ENCODE measurements around the gene KCNC3. TPM values are rescaled to one million over a fixed set of nuclear protein-coding genes. Genes with fewer than 3 reads are reported as not detected.

The KCNC3 gene
- total and polyA plus RNA-seq, 2 of the 4 experiments (the other 2 are of a cell fraction): 0.07 TPM; not detected in 1

- Histone ChIP-seq H3K27me3 (ENCODE audit: control insufficient read depth, insufficient read depth, low read length) (peaks cover 34% of the 10 kb centered on the region), H3K23ac (ENCODE audit: low read depth, low read length) (no peak overlapping the region), H2AK9ac (replicated peaks; ENCODE audit: low read depth, low read length, poor library complexity) (no peak overlapping the region), H3K4me1 (ENCODE audit: control insufficient read depth, insufficient read depth, low read length) (no peaks in the 10 kb centered on the region), H3K4me2 (ENCODE audit: low read depth, low read length) (no peak overlapping the region), H4K8ac (ENCODE audit: low read depth in 2 of 2, low read length in 2 of 2) (no peak overlapping the region), H3K4ac (ENCODE audit: low read depth, low read length) (no peak overlapping the region), H2BK120ac (ENCODE audit: low read depth, low read length) (no peak overlapping the region), H4K91ac (ENCODE audit: insufficient read depth, low read depth, low read length) (no peak overlapping the region), H2AFZ (replicated peaks; ENCODE audit: low read length, poor library complexity) (no peak overlapping the region), H3K18ac (ENCODE audit: low read depth, low read length) (no peak overlapping the region), H4K5ac (ENCODE audit: low read depth, low read length) (no peak overlapping the region), H3K79me1 (ENCODE audit: low read depth in 1 of 2, low read length in 2 of 2) (no peaks in the 10 kb centered on the region), H3K9ac (ENCODE audit: low read depth, low read length) (no peak overlapping the region), H2BK20ac (ENCODE audit: low read depth, low read length) (no peak overlapping the region), H2BK5ac (ENCODE audit: low read depth, low read length, poor library complexity, severe bottlenecking) (no peak overlapping the region), H3K56ac (ENCODE audit: extremely low read depth, insufficient read depth, low read length) (no peak overlapping the region), H3K14ac (replicated peaks; ENCODE audit: low read depth, low read length) (no peak overlapping the region), H3K9me3 (ENCODE audit: control insufficient read depth, insufficient read depth, low read length) (no peaks in the 10 kb centered on the region), H3K36me3 (ENCODE audit: control insufficient read depth, insufficient read depth, low read length) (no peaks in the 10 kb centered on the region), H3K4me3 (ENCODE audit: insufficient read depth, low read depth, low read length) (no peak overlapping the region), H2BK15ac (ENCODE audit: low read depth, low read length) (no peak overlapping the region), H3K27ac (ENCODE audit: insufficient read depth, low read length) (no peak overlapping the region), H3K9me1 (ENCODE audit: insufficient read depth, low read length) (no peaks in the 10 kb centered on the region), H2AK5ac (ENCODE audit: low read depth, low read length) (no peak overlapping the region), H4K20me1 (ENCODE audit: insufficient read depth, low read length) (no peaks in the 10 kb centered on the region)
- BruUV-seq (replicated peaks): no TSS peak
- POLR2A ChIA-PET (ENCODE audit: unreplicated experiment): no interaction called here
- DNase-seq (no peak), ATAC-seq (ENCODE audit: low read depth) (no peak)
- CTCF ChIA-PET: no interaction called here
- dilution Hi-C loops (cut with HindIII; ENCODE audit: low sequenced_read_pairs, unreplicated experiment) (no loop called here), in situ Hi-C loops (cut with MboI; ENCODE audit: low sequenced_read_pairs) (no loop called here), intact Hi-C loops (cut with micrococcal nuclease) (no loop called here)
- TF ChIP-seq SMC3 (IDR thresholded peaks at IDR 0.05; ENCODE audit: low read depth, low read length) (no peak), RAD21 (IDR thresholded peaks at IDR 0.05; ENCODE audit: low read length) (no peak), MXI1 (IDR thresholded peaks at IDR 0.05; ENCODE audit: borderline replicate concordance, low read depth, low read length) (no peak), CTCF (conservative IDR thresholded peaks at IDR 0.05; ENCODE audit: low read depth, low read length) (no peak), MAFK (IDR thresholded peaks at IDR 0.05; ENCODE audit: low read depth, low read length) (no peak), BHLHE40 (IDR thresholded peaks at IDR 0.05; ENCODE audit: low read depth, low read length) (no peak), CEBPB (IDR thresholded peaks at IDR 0.05; ENCODE audit: low read depth, low read length) (no peak), POLR2A (IDR thresholded peaks at IDR 0.05; ENCODE audit: low read depth, low read length) (no peak), RFX5 (IDR thresholded peaks at IDR 0.05; ENCODE audit: low read depth, low read length) (no peak), NFE2L2 (IDR thresholded peaks at IDR 0.05; ENCODE audit: low read depth, low read length) (no peak), FOS (IDR thresholded peaks at IDR 0.05; ENCODE audit: low read depth, low read length) (no peak), CHD1 (IDR thresholded peaks at IDR 0.05; ENCODE audit: low read depth, low read length) (no peak), RCOR1 (IDR thresholded peaks at IDR 0.05; ENCODE audit: insufficient replicate concordance, low read length) (no peak), ELK1 (IDR thresholded peaks at IDR 0.05; ENCODE audit: borderline replicate concordance, low read depth, low read length) (no peak), USF2 (IDR thresholded peaks at IDR 0.05; ENCODE audit: low read depth, low read length) (no peak), MAZ (IDR thresholded peaks at IDR 0.05; ENCODE audit: borderline replicate concordance, low read depth, low read length) (no peak)
- WGBS, 2 experiments (ENCODE audit: extremely low coverage in 2 of 2, insufficient read length in 1 of 2): 0% methylated on average over 1 of the region's 18 CpGs; no CpG with 5 or more reads in 1 of the 2 experiments
Measured at GRCh38 chr19:50315773-50316448, 13.3 kb downstream of the KCNC3 start.

Measured in IMR-90 (cell line).